ENCODE measurements around the gene NAALADL2. TPM values are rescaled to one million over a fixed set of nuclear protein-coding genes. Genes with fewer than 3 reads are reported as not detected.

NAALADL2 gene
- total RNA-seq, 4 donors from 2014 or later: 0.26 to 218 (median 17.4) TPM

GRCh38 chr3:175248832-175249231 is 389.7 kb downstream of the NAALADL2 start:
- Histone ChIP-seq H3K4me1 (no peaks in the 10 kb centered on the region), H3K4me3 (no peak overlapping the region), H3K36me3 (no peaks in the 10 kb centered on the region), H3K9me3 (no peaks in the 10 kb centered on the region), H3K27ac (no peak overlapping the region), H3K27me3 (no peaks in the 10 kb centered on the region)
- DNase-seq: no peak
- TF ChIP-seq POLR2A (IDR thresholded peaks at IDR 0.05): no peak
- TF ChIP-seq, protein P1, sequence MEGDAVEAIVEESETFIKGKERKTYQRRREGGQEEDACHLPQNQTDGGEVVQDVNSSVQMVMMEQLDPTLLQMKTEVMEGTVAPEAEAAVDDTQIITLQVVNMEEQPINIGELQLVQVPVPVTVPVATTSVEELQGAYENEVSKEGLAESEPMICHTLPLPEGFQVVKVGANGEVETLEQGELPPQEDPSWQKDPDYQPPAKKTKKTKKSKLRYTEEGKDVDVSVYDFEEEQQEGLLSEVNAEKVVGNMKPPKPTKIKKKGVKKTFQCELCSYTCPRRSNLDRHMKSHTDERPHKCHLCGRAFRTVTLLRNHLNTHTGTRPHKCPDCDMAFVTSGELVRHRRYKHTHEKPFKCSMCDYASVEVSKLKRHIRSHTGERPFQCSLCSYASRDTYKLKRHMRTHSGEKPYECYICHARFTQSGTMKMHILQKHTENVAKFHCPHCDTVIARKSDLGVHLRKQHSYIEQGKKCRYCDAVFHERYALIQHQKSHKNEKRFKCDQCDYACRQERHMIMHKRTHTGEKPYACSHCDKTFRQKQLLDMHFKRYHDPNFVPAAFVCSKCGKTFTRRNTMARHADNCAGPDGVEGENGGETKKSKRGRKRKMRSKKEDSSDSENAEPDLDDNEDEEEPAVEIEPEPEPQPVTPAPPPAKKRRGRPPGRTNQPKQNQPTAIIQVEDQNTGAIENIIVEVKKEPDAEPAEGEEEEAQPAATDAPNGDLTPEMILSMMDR (IDR thresholded peaks at IDR 0.05): no peak
- intact Hi-C loops (cut with DNase I; ENCODE audit: low total_unique reads): no loop called here

DNA sequence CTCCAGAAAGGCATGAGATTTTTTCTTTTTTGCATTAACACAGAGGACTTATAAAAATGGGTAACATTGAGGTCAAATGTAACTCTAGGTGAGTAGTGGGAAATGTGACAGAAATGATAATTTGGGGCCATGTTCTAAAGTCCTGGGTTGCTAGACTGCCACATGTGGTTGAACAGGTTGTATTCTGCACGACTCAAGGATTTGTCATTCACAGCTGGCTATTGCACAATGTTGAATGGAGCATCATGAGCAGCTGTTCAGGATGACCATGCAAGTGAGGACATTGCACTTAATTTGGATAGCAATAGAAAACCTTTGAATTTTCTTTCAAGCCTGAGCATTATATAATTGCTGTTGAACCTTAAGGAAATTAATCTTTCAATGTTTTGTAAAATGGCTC is 396.6 kb downstream of the NAALADL2 start:
- H3K4me1 ChIP-seq: no peaks in the 10 kb centered on the region
- intact Hi-C loops (cut with DNase I; ENCODE audit: low total_unique reads): no loop called here
- no peaks in the 10 kb centered on the region for H3K36me3 ChIP-seq
- H3K27me3 ChIP-seq: no peaks in the 10 kb centered on the region
- TF ChIP-seq, protein P1 (IDR thresholded peaks at IDR 0.05): no peak
- TF ChIP-seq POLR2A (IDR thresholded peaks at IDR 0.05): no peak
- H3K27ac ChIP-seq: no peak overlapping the region
- H3K4me3 ChIP-seq: no peak overlapping the region
- no peak for DNase-seq
- no peaks in the 10 kb centered on the region for H3K9me3 ChIP-seq

DNA sequence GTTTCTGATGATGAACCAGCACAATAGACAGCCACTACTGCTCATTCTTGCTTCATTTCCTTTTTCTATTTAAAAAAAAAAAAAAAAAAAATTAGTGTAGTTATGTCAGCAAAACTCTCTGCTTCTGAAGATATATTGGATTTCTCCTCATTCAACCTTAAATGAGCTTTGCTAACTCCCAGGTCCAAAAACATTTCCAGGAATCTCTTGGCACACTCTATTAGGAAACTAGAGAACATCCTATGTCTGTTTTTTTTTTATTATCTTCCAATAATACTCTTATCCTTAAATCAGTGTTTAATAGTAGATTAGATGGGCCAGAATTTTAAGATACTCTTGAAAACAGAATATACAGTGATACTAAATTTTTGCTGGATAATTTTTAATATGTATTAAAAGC is 398.0 kb downstream of the NAALADL2 start:
- intact Hi-C loops (cut with DNase I; ENCODE audit: low total_unique reads): no loop called here
- no peak overlapping the region for H3K4me3 ChIP-seq
- no peak overlapping the region for H3K27ac ChIP-seq
- no peak for DNase-seq
- H3K36me3 ChIP-seq: no peaks in the 10 kb centered on the region
- H3K9me3 ChIP-seq: no peaks in the 10 kb centered on the region
- no peak for TF ChIP-seq POLR2A (IDR thresholded peaks at IDR 0.05)
- TF ChIP-seq, protein P1 (IDR thresholded peaks at IDR 0.05): no peak
- H3K4me1 ChIP-seq: no peaks in the 10 kb centered on the region
- H3K27me3 ChIP-seq: no peaks in the 10 kb centered on the region

GRCh38 chr3:175258763-175259162 is 399.6 kb downstream of the NAALADL2 start:
- no peak for TF ChIP-seq POLR2A (IDR thresholded peaks at IDR 0.05)
- TF ChIP-seq, protein P1 (IDR thresholded peaks at IDR 0.05): no peak
- DNase-seq: no peak
- H3K9me3 ChIP-seq: no peaks in the 10 kb centered on the region
- intact Hi-C loops (cut with DNase I; ENCODE audit: low total_unique reads): no loop called here
- no peak overlapping the region for H3K27ac ChIP-seq
- no peaks in the 10 kb centered on the region for H3K4me1 ChIP-seq
- H3K4me3 ChIP-seq: no peak overlapping the region
- H3K36me3 ChIP-seq: no peaks in the 10 kb centered on the region
- H3K27me3 ChIP-seq: no peaks in the 10 kb centered on the region

- H3K4me1 ChIP-seq: no peaks in the 10 kb centered on the region
- TF ChIP-seq, protein P1 (IDR thresholded peaks at IDR 0.05): no peak
- no peak for TF ChIP-seq POLR2A (IDR thresholded peaks at IDR 0.05)
- no peaks in the 10 kb centered on the region for H3K36me3 ChIP-seq
- H3K27ac ChIP-seq: no peak overlapping the region
- no peak for DNase-seq
- intact Hi-C loops (cut with DNase I; ENCODE audit: low total_unique reads): no loop called here
- no peak overlapping the region for H3K4me3 ChIP-seq
- H3K27me3 ChIP-seq: no peaks in the 10 kb centered on the region
- H3K9me3 ChIP-seq: no peaks in the 10 kb centered on the region
These were observed 401.1 kb downstream of the NAALADL2 start for GRCh38 chr3:175260145-175260794.

Data from uterus (tissue), 4 donors.